GM12873 (cell line): ENCODE measurements around the gene NTRK1.

Experiments used
- TF ChIP-seq, protein P1 (sequence below): IDR thresholded peaks from 2 replicates; pipeline ENCODE4 v1.5.1; 2012; ENCODE audit warnings: low read depth, mild to moderate bottlenecking, moderate library complexity, low read length, control low read depth; ENCODE audit not compliant: insufficient read depth; ENCODE audit errors: missing control alignments

The NTRK1 gene

DNA sequence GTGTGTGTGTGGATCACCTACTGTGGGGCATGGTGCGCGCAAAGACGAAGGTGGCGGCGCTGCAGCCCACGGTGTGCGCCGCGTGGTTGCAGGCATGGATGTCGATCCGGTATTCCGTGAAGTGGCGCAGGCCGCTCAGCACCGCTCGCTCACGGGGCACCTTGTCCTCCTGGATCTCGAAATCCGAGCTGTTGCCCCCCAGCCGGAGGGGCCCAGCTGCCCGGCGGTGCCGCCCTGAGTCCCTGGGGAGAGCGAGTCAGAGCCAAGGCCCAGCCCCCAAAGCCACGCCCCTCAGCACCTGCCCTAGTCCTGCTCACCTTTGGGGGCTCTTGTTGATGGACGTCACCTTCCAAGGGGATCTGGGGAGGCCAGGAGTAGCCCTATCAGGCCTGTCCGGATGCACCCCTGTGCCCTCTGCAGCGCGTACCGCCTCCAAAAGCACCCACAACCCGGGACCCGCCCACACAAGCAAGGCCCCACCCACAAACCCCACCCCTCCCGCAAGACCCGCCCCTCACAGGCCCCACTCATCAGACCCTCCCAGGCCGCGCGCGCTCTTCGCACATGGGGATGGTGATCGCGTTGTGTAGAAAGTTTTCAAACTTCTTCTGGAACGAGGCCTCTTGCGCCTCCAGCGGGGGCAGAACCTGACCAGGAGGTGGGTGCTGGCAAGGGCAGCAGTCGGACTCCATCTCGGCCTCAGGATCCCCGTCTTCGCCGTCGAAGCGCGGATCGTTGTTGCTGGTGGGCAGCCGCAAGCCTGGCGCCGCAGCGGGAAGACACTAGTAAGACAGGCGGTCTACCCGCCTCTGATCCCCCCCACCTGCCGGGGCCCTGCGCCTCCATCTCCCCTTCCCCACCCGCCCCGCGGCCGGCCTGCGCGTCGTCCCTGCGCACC, 15.4 kb upstream of the NTRK1 start:
- TF ChIP-seq, protein P1, sequence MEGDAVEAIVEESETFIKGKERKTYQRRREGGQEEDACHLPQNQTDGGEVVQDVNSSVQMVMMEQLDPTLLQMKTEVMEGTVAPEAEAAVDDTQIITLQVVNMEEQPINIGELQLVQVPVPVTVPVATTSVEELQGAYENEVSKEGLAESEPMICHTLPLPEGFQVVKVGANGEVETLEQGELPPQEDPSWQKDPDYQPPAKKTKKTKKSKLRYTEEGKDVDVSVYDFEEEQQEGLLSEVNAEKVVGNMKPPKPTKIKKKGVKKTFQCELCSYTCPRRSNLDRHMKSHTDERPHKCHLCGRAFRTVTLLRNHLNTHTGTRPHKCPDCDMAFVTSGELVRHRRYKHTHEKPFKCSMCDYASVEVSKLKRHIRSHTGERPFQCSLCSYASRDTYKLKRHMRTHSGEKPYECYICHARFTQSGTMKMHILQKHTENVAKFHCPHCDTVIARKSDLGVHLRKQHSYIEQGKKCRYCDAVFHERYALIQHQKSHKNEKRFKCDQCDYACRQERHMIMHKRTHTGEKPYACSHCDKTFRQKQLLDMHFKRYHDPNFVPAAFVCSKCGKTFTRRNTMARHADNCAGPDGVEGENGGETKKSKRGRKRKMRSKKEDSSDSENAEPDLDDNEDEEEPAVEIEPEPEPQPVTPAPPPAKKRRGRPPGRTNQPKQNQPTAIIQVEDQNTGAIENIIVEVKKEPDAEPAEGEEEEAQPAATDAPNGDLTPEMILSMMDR, result no peak

DNA sequence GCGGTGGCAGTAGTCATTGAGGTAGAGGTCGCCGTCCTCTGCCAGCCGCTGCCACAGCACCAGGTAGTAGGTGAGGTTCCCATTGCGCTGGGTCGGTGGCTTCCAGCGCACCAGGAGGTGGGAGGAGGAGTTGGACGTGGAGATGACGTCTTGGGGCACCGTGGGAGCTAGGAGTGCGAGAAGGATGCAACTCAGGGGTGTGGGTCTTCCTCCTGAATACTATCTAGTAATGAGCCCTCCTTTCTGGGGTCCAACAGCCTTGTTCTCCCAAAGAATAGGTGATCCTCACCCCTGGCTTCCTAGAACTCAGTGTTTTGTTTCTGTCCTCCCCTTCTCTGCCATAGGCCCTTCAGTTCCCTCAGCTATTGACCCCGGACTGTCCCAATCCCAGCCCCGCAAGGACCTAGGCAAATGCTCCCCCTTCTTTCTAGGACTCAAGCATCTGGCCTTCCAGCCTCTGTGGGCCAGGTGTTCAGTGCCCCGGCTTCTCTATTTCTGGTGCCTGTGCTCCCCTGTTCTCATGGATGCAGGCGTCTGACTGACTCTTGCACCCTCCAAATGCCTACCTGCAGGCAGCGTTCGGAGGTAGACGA, 14.6 kb upstream of the NTRK1 start:
- TF ChIP-seq, protein P1, result no peak

DNA sequence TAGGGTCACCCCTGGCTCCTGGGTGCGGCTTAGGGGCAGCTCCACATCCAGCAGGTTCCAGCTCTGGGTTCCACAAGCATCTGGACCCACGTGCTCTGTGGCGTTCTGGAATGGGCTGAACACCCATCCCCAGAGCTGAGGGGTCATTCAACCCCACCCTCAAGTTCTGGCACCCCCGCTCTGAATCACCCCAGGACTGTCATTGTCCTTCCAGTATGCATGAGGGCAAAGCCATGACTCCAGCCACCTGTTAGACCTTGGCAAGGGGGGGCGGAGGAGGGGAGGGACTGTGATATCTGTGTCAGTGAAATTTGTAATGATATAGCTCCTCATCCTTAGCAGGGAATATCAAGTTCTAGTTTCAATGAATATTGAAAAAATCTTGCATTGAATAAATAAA, 14.0 kb upstream of the NTRK1 start:
- TF ChIP-seq, protein P1, result no peak

DNA sequence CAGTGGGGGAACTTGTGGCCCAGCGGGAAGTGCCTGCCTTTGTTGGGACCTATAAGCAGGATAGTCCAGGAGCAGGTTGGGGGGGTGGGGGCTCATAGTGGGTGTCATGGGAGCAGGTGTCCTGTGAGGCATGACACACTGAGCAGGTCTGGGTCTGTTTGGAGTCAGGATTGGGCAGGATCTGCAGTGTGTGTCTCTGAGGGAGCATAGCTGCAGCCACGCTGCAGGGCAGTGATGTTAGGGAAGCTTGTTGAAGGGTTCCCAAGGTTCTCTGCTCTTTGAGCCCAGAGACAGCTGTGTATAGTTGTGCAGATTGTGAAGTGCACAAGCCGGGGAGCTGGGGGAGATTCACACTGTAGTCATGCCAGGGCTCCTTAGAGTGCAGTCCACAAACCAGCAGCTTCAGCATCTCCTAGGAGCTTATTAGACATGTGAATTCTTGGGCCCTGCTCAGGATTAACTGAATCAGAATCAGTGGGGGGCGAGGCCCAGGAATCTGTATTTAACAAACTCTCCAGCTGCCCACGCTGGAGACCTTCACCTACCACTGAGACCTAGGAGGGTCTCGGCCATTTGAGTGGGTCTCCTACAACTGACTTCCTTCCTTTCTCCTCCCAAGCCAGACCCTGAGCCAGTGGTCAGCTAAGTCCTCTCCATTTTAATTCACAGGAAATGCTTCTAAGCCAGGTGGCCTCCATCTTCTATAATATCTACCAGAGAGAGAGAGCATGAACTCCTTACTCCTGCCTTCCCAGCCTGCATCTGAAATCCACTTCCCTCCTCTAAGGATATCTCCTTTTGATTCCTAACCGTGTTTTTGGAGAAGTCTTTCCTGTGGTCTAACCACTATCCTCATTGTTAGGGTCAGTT, 12.8 kb upstream of the NTRK1 start:
- TF ChIP-seq, protein P1, result no peak

DNA sequence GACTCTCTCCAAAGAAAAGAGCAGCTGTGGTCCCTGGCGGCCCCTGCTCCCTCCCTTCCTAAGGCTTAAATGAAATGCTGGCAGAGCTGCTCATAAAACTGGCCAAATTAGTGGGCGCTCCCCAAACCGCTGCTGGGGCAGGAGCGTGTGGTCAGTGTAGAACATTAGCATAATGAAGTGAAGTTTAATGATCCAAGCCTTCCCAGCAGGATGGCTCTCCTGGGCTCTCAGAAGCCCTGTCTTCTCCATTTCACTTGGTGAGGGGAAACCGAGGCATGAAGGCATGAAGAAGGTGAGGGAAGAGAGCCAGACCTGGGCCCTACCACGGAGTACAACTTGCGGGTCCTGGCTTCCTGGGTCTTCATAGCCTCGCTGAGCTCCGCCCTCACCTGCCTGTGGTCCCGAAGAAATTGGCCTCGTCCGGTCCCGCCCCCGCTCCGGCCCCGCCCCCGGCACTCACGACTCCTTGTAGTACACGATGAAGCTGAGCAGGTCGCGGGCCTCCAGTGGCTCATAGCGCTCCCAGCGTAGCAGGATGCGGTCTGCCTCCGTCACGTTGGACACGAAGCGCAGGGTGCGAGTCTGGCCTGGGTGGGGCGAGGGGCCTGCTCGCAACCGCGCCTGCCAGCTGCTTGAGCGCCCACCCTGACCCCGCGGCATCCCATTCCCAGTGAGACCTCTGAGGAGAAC, 12.1 kb upstream of the NTRK1 start:
- TF ChIP-seq, protein P1, result no peak

DNA sequence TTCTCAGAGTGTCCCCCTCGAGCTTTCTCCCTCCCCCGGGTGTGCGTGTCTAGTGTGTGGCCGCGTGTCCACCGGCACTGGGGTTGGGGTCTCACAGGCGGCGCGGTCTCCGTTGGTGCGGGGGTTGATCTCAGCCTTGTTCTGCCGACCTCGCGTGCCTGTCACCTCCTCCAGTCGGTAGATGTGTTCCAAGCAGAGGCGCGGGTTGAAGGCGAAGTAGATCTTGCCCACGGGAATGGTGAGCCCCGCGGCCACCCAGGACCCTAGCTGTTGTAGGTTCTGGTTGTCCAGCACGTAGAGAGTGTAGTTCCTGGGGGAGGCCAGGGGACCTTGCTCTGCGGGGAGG, 11.5 kb upstream of the NTRK1 start:
- TF ChIP-seq, protein P1, result no peak
